HG02970 (cell line): ENCODE measurements around the gene MMAB.

Experiments used
- ATAC-seq: cut with Tn5 transposase; IDR thresholded peaks from one replicate; pipeline ENCODE4 v1.9.1; 2021; ENCODE audit warnings: mild to moderate bottlenecking, moderate library complexity, moderate number of reproducible peaks; ENCODE audit not compliant: unreplicated experiment, low FRiP score

Gene MMAB

GRCh38 chr12:109542876-109543275, 30.4 kb downstream of the MMAB start:
- ATAC-seq: no peak

GRCh38 chr12:109542014-109542413, 31.3 kb downstream of the MMAB start:
- ATAC-seq: no peak

- no peak for ATAC-seq
These were observed 31.9 kb downstream of the MMAB start for GRCh38 chr12:109541413-109541726.

GRCh38 chr12:109540526-109541412, 32.5 kb downstream of the MMAB start:
- no peak for ATAC-seq

- no peak for ATAC-seq
These were observed 33.8 kb downstream of the MMAB start for GRCh38 chr12:109539508-109539907.

- ATAC-seq: no peak
These were observed 35.0 kb downstream of the MMAB start for GRCh38 chr12:109538191-109538863.

- ATAC-seq: no peak
These were observed 36.2 kb downstream of the MMAB start for GRCh38 chr12:109537136-109537535.

- ATAC-seq: no peak
These were observed 37.4 kb downstream of the MMAB start for GRCh38 chr12:109535863-109536250.

GRCh38 chr12:109535231-109535862, 38.0 kb downstream of the MMAB start:
- ATAC-seq: no peak

- ATAC-seq: no peak
These were observed 38.8 kb downstream of the MMAB start for GRCh38 chr12:109534456-109534855.

GRCh38 chr12:109533487-109533740, 39.9 kb downstream of the MMAB start:
- ATAC-seq: no peak

GRCh38 chr12:109532721-109533486, 40.4 kb downstream of the MMAB start:
- ATAC-seq: no peak

GRCh38 chr12:109531411-109531810, 41.9 kb downstream of the MMAB start:
- ATAC-seq: no peak

GRCh38 chr12:109529691-109530640, 43.3 kb downstream of the MMAB start:
- ATAC-seq: no peak

GRCh38 chr12:109527489-109528123, 45.7 kb downstream of the MMAB start:
- no peak for ATAC-seq

GRCh38 chr12:109525279-109525585, 48.1 kb downstream of the MMAB start:
- ATAC-seq: no peak

GRCh38 chr12:109524466-109525278, 48.6 kb downstream of the MMAB start:
- ATAC-seq: no peak

- no peak for ATAC-seq
These were observed 49.8 kb downstream of the MMAB start for GRCh38 chr12:109523504-109523903.

GRCh38 chr12:109523071-109523470, 50.2 kb downstream of the MMAB start:
- ATAC-seq: no peak
